KMS-11 (cell line): ENCODE data around the gene C1GALT1C1L.

ENCODE experiments used
- H2AFZ ChIP-seq: fragments of 200-600 bp; sonication (generic); 2 replicates; pipeline ENCODE4 v1.6.1; 2016; ENCODE audit warnings: antibody characterized with exemption, mixed run types, low read depth
- H3K27ac ChIP-seq: fragments of 200-600 bp; sonication (generic); 2 replicates; pipeline ENCODE4 v1.6.1; 2016; ENCODE audit warnings: mild to moderate bottlenecking, mixed run types
- H3K27me3 ChIP-seq: fragments of 200-600 bp; sonication (generic); 2 replicates; pipeline ENCODE4 v1.6.1; 2017; ENCODE audit warnings: mild to moderate bottlenecking, low read depth, mixed run types, moderate library complexity; ENCODE audit not compliant: insufficient read depth
- H3K36me3 ChIP-seq: fragments of 200-600 bp; sonication (generic); 2 replicates; pipeline ENCODE4 v1.6.1; 2017; ENCODE audit warnings: mild to moderate bottlenecking, mixed run types; ENCODE audit not compliant: insufficient read depth
- H3K4me1 ChIP-seq: fragments of 200-600 bp; sonication (generic); 2 replicates; pipeline ENCODE4 v1.6.1; 2016; ENCODE audit warnings: mild to moderate bottlenecking, low read depth, mixed run types; ENCODE audit not compliant: poor library complexity, severe bottlenecking
- H3K4me2 ChIP-seq: fragments of 200-600 bp; sonication (generic); 2 replicates; pipeline ENCODE4 v1.7.0; 2016; ENCODE audit warnings: mild to moderate bottlenecking, mixed run types
- H3K4me3 ChIP-seq: fragments of 200-600 bp; sonication (generic); IDR thresholded peaks from 2 replicates; pipeline ENCODE4 v1.6.1; 2017; ENCODE audit warnings: low read depth, low read length, mixed read lengths; ENCODE audit not compliant: insufficient read depth
- H3K79me2 ChIP-seq: fragments of 200-600 bp; sonication (generic); 2 replicates; pipeline ENCODE4 v1.6.1; 2016; ENCODE audit warnings: low read depth, mixed run types; ENCODE audit not compliant: insufficient read depth
- H3K9ac ChIP-seq: fragments of 200-600 bp; sonication (generic); 2 replicates; pipeline ENCODE4 v1.6.1; 2016; ENCODE audit warnings: mild to moderate bottlenecking, mixed run types
- H4K20me1 ChIP-seq: fragments of 200-600 bp; sonication (generic); 2 replicates; pipeline ENCODE4 v1.6.1; 2016; ENCODE audit warnings: mild to moderate bottlenecking, mixed run types; ENCODE audit not compliant: insufficient read depth
- TF ChIP-seq, protein P1 (sequence below): fragments of 200-600 bp; sonication (generic); conservative IDR thresholded peaks from 2 replicates; pipeline ENCODE4 v1.6.1; 2017; ENCODE audit warnings: low read depth, mild to moderate bottlenecking, antibody characterized with exemption, low read length, moderate library complexity, mixed read lengths

Gene C1GALT1C1L

DNA sequence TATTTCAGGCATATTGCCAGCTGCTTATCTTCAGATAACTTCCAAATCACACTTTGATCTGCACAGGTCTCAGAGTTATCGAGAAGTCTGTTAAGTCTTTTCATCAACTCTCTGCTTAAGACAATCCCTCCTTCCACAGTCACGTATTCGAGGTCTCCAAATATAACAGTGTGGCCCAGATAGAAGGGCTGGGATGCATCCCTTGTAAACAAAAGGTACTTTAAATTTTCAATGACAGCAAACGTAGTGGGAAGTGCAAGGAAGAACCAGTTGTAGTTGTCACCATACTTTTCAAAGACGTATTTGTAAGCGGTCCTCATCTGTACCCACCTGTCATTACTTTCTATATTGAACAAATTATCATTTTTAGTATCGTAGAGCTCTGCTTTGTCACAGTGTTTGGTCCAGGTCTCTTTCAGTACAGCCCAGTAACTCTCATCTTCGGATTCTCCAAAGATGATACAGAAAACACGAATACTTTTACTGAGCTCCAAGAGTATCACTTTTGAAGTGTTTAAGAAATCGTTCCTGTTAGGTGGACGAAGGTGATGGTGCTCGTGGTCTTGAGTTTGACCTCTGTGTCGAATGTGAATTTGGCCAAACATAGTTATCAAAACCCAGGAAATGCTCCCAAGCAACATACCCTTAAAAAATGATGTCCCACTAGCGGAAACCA, 445 bp downstream of the C1GALT1C1L start:
- H3K27ac ChIP-seq = no peak overlapping the region
- no peaks in the 10 kb centered on the region for H3K4me1 ChIP-seq
- H3K4me3 ChIP-seq = no peak overlapping the region
- H3K79me2 ChIP-seq = no peaks in the 10 kb centered on the region
- peak overlapping the region; percentile 16; the same call in 1 of the 2 replicates for H3K9ac ChIP-seq
- H4K20me1 ChIP-seq = no peaks in the 10 kb centered on the region
- no peaks in the 10 kb centered on the region for H3K36me3 ChIP-seq
- peak overlapping the region; percentile 55 for H2AFZ ChIP-seq
- peak overlapping the region; percentile 19 for H3K4me2 ChIP-seq
- H3K27me3 ChIP-seq = no peaks in the 10 kb centered on the region
- TF ChIP-seq, protein P1, sequence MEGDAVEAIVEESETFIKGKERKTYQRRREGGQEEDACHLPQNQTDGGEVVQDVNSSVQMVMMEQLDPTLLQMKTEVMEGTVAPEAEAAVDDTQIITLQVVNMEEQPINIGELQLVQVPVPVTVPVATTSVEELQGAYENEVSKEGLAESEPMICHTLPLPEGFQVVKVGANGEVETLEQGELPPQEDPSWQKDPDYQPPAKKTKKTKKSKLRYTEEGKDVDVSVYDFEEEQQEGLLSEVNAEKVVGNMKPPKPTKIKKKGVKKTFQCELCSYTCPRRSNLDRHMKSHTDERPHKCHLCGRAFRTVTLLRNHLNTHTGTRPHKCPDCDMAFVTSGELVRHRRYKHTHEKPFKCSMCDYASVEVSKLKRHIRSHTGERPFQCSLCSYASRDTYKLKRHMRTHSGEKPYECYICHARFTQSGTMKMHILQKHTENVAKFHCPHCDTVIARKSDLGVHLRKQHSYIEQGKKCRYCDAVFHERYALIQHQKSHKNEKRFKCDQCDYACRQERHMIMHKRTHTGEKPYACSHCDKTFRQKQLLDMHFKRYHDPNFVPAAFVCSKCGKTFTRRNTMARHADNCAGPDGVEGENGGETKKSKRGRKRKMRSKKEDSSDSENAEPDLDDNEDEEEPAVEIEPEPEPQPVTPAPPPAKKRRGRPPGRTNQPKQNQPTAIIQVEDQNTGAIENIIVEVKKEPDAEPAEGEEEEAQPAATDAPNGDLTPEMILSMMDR = no peak

DNA sequence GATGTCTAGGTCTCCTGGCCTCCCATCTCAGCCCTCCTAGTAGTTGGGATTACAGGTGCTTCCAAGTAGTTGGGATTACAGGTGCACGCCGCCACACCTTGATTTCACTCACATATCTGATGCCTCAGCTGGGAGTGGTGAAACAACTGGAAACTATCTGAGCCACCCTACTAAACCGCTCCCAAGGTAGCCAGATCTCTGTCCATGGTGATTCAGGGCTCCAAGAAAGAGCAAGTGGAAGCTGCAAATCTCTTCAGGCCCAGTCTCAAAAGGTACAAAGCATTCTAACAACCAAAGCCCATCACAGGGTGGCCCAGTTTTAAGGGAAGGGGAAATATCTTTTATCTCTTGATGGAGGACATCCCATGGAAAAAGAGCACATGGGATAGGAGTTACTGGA, 19.0 kb downstream of the C1GALT1C1L start:
- TF ChIP-seq, protein P1 = no peak

DNA sequence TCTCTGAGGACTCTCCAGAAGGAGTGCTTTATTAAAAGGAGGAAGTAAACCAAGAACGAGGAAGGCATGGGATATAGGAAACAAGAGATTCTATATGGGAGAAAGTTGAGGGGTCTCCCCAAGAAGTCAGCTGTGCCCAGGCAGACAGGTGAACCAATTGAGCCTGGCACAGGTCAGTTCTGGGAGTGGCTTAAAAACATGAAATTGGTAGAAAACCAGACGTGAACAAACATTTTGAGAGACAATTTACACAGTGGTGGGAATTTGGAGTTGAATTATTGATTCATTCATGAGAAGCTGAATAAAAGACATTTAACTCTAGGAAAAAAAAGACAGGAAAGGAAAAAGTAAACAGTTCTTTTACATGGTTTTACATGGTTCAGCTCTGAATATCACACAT, 22.7 kb downstream of the C1GALT1C1L start:
- H3K27me3 ChIP-seq = no peaks in the 10 kb centered on the region
- no peaks in the 10 kb centered on the region for H3K36me3 ChIP-seq
- TF ChIP-seq, protein P1 = no peak
- no peaks in the 10 kb centered on the region for H3K4me1 ChIP-seq
- H4K20me1 ChIP-seq = no peaks in the 10 kb centered on the region
- H3K9ac ChIP-seq = no peak overlapping the region
- H3K27ac ChIP-seq = no peak overlapping the region
- H2AFZ ChIP-seq = no peak overlapping the region
- no peak overlapping the region for H3K4me3 ChIP-seq
- no peak overlapping the region for H3K4me2 ChIP-seq
- no peaks in the 10 kb centered on the region for H3K79me2 ChIP-seq

More for the DNA sequence above, 19.0 kb downstream of the C1GALT1C1L start:
- Histone ChIP-seq H3K4me3 (no peak overlapping the region), H3K9ac (no peak overlapping the region), H3K27ac (no peak overlapping the region), H4K20me1 (no peaks in the 10 kb centered on the region), H3K4me2 (no peak overlapping the region), H3K4me1 (no peaks in the 10 kb centered on the region), H3K79me2 (no peaks in the 10 kb centered on the region), H2AFZ (no peak overlapping the region), H3K27me3 (no peaks in the 10 kb centered on the region), H3K36me3 (no peaks in the 10 kb centered on the region)

GRCh38 chr2:43648994-43649701, 27.1 kb downstream of the C1GALT1C1L start:
- Histone ChIP-seq H3K4me3 (no peak overlapping the region), H3K9ac (no peak overlapping the region), H3K27ac (no peak overlapping the region), H3K79me2 (no peaks in the 10 kb centered on the region), H2AFZ (no peak overlapping the region), H3K27me3 (no peaks in the 10 kb centered on the region), H3K4me1 (no peaks in the 10 kb centered on the region), H3K36me3 (no peaks in the 10 kb centered on the region), H3K4me2 (no peak overlapping the region), H4K20me1 (no peaks in the 10 kb centered on the region)
- TF ChIP-seq, protein P1 = no peak
